GM12892 (cell line): ENCODE measurements around the gene CDCA8.
"Not testable (repeated sequence)": the region's sequence is repeated elsewhere in the genome, so short reads cannot be mapped to it uniquely, and the experiment has no call there.

Experiments
- POLR2A ChIP-seq: IDR thresholded peaks from 2 replicates; pipeline ENCODE4 v1.6.1; 2011; ENCODE audit warnings: low read depth, low read length, control low read depth
- POLR2AphosphoS5 ChIP-seq: IDR thresholded peaks from 2 replicates; pipeline ENCODE4 v1.6.1; 2011; ENCODE audit warnings: low read depth, low read length, control low read depth
- TAF1 ChIP-seq: IDR thresholded peaks from 2 replicates; pipeline ENCODE4 v1.6.1; 2011; ENCODE audit warnings: low read depth, mild to moderate bottlenecking, control low read depth, low read length, borderline replicate concordance

GRCh38 chr1:37687764-37688163 lies 4.6 kb upstream of the CDCA8 start:
- not testable (repeated sequence) for TF ChIP-seq POLR2AphosphoS5, POLR2A, TAF1
